ENCODE data around the gene DEPP1.

Gene DEPP1

GRCh38 chr10:44965651-44966097 lies 12.9 kb downstream of the DEPP1 start:
- no peak for DNase-seq

DNA sequence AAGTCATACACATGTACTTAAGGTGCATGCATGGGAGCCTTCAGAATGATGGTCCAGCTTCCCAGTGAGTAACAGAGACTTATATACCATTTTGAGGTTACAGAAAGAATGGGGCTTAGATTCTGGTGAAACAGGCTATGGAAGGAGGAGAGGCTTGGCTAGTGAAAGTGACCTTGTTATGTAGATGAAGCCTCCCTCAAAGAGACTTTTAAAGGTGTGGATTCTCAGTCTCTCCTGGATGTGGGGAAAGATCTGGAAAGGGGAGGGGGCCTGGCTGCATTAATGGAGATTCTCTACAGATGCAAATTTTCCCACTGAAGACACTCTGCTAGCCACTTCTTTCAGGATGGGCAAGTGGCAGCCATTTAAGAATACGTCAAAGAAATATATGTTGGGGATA lies 13.5 kb downstream of the DEPP1 start:
- no peak for DNase-seq

DNA sequence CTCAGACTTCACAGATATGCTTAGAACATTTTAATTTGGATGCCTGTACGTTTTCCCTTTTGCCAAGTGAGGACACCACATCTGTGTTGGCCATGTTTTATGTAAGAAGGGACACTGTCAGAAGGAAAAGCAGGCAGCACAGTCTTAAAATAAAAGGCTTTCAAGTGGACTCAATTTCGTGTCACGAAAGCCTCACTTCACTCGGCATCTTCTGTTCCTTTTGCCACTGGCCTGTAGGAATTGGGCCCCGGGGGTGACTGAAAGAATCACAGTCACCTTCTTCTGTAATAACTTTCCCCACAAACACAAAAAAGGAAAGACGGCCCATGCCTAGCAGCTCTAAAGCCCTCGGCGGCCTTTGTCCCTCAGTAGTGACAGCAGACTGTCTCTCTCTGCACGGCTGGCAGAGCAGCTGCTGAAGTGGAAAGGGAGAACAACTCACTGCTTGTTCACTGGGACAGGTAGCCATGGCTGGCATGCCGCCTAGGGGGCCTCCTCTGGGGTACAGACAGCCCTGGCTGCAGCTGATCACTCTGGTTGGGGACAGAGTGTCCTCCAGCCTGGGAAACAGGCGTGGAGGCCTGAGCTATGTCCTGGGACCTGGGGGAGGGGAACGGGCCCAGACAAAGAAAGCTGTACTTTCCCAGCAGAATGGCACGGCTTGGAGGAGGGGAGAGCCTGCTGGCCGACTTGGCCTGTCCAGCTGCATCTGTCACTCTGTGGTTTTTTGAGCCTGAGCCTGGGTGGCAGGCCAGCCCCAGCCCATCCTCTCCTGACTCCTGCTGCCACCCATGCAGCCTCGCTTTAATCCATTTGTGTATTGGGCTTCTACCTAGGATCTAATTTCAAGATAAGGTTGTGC lies 14.6 kb downstream of the DEPP1 start:
- no peak for DNase-seq

GRCh38 chr10:44962870-44963738 lies 15.5 kb downstream of the DEPP1 start:
- no peak for DNase-seq

DNA sequence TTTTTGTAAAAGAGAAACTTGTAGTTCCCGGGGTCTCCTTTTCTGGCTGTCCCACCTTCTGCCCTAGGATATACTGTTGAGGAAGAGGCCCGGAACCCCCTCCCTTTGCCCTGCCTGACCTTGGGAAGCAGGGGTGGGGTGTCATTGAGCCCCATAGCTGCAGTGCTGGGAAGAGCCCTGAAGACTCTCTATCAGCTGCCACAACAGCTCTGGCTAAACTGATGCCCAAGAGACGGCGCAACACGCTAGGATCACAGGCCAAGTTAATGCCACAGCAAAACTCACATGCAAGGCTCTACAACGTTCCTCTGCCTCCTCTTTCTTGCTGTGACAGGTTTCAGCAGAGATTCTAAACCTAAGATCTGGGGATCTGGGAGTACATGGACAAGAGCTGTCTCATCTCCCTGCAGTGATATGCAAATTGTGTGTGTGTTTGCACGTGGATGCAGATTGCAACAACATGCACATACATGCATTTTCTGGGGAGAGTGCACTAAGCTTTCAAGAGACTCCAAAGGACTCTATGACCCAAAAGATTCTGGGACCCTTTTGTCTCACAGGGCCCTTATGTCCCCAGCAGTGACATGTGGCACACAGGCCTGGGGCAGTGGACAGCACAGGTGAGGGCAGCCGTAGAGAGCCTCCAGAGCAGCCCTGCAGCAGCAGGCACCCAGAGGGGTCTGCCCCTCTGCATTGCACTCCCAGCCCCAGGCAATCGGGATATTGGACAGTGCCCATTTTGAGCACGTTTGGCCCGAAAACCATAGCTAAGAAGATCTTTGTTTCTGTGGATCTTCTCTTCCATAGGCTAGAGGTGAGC lies 16.5 kb downstream of the DEPP1 start:
- DNase-seq: no peak

GRCh38 chr10:44961230-44961571 lies 17.4 kb downstream of the DEPP1 start:
- no peak for DNase-seq

GRCh38 chr10:44960482-44961229 lies 18.0 kb downstream of the DEPP1 start:
- no peak for DNase-seq

GRCh38 chr10:44960088-44960460 lies 18.5 kb downstream of the DEPP1 start:
- no peak for DNase-seq

DNA sequence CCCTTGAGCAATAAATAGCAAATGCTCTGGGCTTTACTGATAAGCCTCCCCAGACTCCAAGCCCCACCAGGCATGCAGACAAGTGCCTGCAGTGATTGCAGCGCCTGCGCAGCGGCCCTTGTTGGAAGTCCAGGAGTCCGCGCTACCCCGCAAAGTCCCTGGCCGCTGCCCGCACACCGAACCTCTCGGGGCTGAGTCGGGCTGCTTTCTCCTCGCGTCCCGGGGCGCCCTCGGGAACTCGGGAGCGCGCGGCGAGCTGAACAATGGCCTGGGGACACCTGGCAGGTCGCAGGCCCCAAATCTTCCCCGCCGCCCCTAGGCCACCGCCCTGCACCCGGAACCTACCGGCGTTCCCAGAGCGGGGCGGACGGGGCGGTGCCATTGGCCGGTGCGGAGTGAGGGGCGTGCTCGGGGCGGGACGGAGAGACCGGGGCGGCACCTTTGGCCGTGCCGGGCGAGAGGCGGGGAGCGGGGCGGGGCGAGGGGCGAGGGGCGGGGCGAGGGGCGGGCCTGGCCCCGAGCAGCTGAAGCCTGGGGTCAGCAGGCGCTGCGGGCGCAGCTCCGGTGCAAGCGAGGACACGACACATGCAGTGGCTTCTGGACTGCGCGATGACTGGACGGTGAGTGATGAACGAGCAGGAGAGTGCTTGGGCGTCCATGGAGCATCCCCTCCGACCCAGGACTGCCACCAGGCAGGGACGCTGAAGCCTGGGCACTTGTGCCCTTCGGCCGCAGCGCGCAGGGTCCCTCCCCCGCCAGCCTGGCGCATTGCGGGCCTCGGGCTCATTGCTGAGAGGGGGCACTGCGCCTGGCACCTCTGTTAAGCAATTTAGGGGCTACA lies 19.1 kb downstream of the DEPP1 start, which contains the start of gene RASSF4:
TSS of gene RASSF4 (plus strand) at position 556 of the 841 bp plus-strand sequence. CDS start 10,401 bp downstream, outside the sequence.
- DNase-seq: peak; percentile 44

DNA sequence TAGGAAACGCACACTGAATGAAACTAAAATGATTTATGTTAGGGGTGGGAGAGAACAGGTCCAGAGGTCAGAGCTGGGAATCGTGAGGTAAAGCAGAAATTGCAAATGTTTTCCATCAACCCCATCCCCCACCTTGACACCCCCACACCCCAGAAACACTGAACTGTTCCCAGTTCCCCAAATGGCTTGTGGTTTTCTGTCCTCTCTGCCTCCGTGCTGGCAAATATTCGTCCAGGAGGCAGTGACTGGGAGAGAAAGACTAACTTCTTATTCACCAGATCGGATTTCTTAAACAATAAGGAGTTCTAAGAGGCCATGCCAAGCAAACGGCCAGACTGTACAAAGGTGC lies 19.7 kb downstream of the DEPP1 start:
- DNase-seq: no peak

DNA sequence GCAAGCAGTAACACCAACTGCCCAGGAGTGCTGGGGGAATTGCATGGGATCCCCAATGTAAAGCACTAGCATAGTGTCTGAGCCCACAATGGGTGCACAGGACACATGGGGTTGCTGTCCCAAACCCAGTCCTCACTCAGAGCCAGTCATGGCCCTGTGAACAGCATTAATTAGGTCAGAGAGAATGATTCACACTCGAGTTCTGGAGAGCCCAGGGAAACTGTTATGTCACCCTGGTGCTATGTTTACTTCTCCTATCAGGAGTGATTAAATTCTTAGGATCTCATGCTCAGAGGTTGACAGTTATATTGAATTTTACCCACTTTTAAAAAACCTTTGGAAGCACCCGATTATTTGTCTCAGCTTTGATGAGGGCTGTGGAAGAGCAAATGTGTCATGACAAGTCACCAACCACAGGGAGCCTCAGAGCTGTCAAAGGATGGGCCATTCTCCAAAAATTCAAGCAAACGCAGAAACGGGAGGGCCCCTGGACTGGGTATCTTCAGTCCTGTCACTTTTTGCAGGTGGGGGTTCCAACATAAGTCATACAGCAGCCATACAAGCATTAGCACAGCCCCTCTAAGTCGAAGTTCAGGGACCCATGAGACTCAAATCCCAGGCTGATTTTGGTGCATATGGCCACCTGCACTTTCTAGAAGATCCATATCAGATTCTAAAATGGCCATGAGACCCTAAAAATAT lies 20.3 kb downstream of the DEPP1 start:
- no peak for DNase-seq

- no peak for DNase-seq
Observed at GRCh38 chr10:44956717-44957706, 21.6 kb downstream of the DEPP1 start.

GRCh38 chr10:44956226-44956625 lies 22.4 kb downstream of the DEPP1 start:
- no peak for DNase-seq

DNA sequence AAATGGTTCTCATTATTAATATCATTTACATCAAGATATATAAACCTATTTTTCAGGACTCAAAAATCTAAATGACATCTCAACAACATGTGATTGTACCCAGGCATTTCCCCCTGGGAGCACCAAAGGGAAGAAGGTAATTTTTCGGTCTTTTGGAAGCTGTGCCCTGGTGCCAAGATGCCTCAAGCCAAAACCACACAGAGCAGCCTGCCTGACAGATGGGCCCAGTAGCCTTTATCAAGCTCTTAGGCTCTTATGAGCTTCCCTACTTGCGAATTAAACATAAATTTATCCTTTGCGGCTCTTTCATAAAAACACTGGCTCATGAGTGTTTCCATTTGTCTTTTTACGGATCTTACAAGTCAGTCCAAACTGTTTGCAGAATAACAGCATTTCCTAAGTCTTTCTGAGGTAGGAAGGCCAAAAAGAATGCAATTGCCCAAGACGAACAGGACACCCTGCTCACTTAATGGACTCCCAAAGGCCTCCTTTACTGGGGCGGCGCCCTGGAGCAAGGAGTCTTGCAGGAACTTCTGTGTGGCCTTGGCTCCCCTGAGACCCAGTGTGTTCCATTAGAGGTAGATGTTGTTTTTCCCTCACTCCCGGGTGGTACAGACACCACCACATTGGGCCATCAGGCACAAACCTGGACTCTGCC lies 23.1 kb downstream of the DEPP1 start:
- no peak for DNase-seq

DNA sequence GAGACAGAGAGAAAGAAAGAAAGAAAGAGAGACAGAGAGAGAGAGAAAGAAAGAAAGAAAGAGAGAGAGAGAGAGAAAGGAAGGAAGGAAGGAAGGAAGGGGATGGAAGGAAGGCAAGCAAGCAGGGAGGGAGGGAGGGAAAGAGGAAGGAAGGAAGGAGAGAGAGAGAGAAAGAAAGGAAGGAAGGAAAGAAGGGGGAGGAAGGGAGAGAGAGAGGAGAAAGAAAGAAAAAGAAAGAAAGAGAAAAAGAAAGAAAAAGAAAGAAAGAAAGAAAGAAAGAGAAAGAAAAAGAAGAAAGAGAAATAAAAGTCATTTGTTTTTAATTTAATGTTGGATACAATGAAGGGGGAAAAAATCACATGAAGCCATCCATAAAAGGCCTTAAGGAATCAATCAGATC lies 23.6 kb downstream of the DEPP1 start:
- no peak for DNase-seq

GRCh38 chr10:44954042-44954441 lies 24.6 kb downstream of the DEPP1 start:
- DNase-seq: no peak

- DNase-seq: no peak
Observed at GRCh38 chr10:44952779-44953231, 25.8 kb downstream of the DEPP1 start.

- DNase-seq: no peak
Observed at GRCh38 chr10:44951576-44952226, 26.9 kb downstream of the DEPP1 start.

Measured in KG1 (cell line).